HG02884 (cell line): ENCODE results near the gene MATK.

Source experiments
- ATAC-seq: cut with Tn5 transposase; IDR thresholded peaks from one replicate; pipeline ENCODE4 v1.9.1; 2021; ENCODE audit warnings: mild to moderate bottlenecking, moderate library complexity; ENCODE audit not compliant: unreplicated experiment

Gene MATK

GRCh38 chr19:3785938-3786824, at the start of gene MATK:
MATK (minus strand) TSS chr19:3786381; CDS start chr19:3785135, 1,246 bp downstream.
- ATAC-seq = no peak

GRCh38 chr19:3835055-3835435, 48.9 kb upstream of the MATK start:
- no peak for ATAC-seq

GRCh38 chr19:3834349-3835054, 48.3 kb upstream of the MATK start:
- ATAC-seq = no peak

GRCh38 chr19:3833578-3834348, 47.6 kb upstream of the MATK start:
- no peak for ATAC-seq

- ATAC-seq = no peak
These were observed 45.8 kb upstream of the MATK start for GRCh38 chr19:3832001-3832400.

- no peak for ATAC-seq
These were observed 45.4 kb upstream of the MATK start for GRCh38 chr19:3831601-3832000.

- no peak for ATAC-seq
These were observed 44.7 kb upstream of the MATK start for GRCh38 chr19:3830621-3831589.

- no peak for ATAC-seq
These were observed 41.1 kb upstream of the MATK start for GRCh38 chr19:3827306-3827705.

- ATAC-seq = no peak
These were observed 40.0 kb upstream of the MATK start for GRCh38 chr19:3826163-3826562.

- no peak for ATAC-seq
These were observed 39.2 kb upstream of the MATK start for GRCh38 chr19:3825286-3825956.

- ATAC-seq = no peak
These were observed 37.2 kb upstream of the MATK start for GRCh38 chr19:3823350-3823713.

- ATAC-seq = no peak
These were observed 36.6 kb upstream of the MATK start for GRCh38 chr19:3822683-3823349.

GRCh38 chr19:3821857-3822364, 35.7 kb upstream of the MATK start:
- no peak for ATAC-seq

- no peak for ATAC-seq
These were observed 35.0 kb upstream of the MATK start for GRCh38 chr19:3821156-3821555.

GRCh38 chr19:3819989-3820388, 33.8 kb upstream of the MATK start:
- no peak for ATAC-seq

GRCh38 chr19:3818918-3819317, 32.7 kb upstream of the MATK start:
- ATAC-seq = no peak

- no peak for ATAC-seq
These were observed 32.3 kb upstream of the MATK start for GRCh38 chr19:3818466-3818865.

- ATAC-seq = no peak
These were observed 31.6 kb upstream of the MATK start for GRCh38 chr19:3817761-3818160.

- ATAC-seq = no peak
These were observed 30.5 kb upstream of the MATK start for GRCh38 chr19:3816566-3817218.
